Activated naive CD4-positive, alpha-beta T cell treated with Interleukin-2 at 50 U/mL for 16 hours (primary cell): ENCODE results near the gene LGSN.
"Not testable (repeated sequence)": the region's sequence is repeated elsewhere in the genome, so short reads cannot be mapped to it uniquely, and the experiment has no call there.

Experiments
- DNase-seq: peaks from one replicate; pipeline ENCODE4 v3.0.0-alpha.2; 2020

The LGSN gene

DNA sequence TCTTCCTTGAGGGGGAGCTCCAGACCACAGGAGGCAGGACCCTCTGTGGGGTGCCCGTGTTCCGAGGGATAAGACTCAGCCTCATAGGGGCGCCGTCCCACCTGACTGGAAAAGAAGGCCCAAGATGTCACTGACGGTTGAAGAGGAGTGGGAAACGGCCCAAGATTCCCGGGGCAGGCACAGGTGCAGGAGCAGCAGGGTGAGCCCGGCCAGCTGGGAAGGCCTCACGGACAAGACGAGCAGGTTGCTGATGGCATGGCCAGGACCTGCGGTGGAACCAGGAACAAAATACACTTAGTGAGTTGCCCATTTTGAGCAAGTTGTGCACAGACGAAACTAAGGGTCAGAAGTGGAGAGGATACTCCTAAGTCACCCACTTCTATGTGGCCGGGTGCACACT is 89.8 kb downstream of the LGSN start:
- DNase-seq, result not testable (repeated sequence)

DNA sequence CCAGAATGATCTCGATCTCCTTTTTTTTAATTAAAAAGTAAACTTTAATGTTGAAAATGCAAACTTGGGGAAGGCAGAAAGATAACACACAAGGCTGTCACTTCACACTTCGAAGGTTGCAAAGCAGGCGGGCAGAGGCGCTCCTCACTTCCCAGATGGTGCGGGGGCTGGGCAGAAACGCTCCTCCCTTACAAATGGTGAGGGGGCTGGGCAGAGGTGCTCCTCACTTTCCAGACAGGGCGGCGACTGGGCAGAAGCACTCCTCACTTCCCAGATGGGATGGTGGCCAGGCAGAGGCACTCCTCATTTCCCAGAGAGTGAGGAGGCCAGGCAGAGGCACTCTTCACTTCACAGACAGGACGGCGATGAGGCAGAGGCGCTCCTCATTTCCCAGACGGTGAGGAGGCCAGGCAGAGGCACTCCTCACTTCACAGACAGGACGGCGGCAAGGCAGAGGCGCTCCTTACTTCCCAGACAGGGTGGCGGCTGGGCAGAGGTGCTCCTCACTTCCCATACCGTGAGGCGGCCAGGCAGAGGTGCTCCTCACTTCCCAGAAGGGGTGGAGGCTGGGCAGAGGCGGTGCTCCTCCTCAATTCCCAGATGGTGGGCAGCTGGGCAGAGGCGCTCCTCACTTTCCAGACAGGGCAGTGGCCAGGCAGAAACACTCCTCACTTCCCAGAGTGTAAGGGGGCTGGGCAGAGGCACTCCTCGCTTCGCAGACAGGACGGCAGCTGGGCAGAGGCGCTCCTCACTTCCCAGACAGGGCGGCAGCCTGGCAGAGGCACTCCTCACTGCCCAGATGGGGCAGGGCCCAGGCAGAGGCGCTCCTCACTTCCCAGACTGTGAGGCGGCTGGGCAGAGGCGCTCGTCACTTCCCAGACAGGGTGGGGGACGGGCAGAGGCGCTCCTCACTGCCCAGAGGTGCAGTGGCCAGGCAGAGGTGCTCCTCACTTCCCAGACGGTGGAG is 91.6 kb downstream of the LGSN start:
- DNase-seq, result not testable (repeated sequence)

GRCh38 chr6:63225987-63226386 is 93.8 kb downstream of the LGSN start:
- DNase-seq, result not testable (repeated sequence)
